LoVo (cell line): ENCODE data around the gene CD248.

Experiments
- DNase-seq: peaks from one replicate; pipeline ENCODE4 v3.0.0-alpha.2; 2016; ENCODE audit warnings: low spot score

The CD248 gene

GRCh38 chr11:66340596-66341501 is 24.0 kb upstream of the CD248 start:
- DNase-seq, result no peak

- DNase-seq, result no peak
Observed at GRCh38 chr11:66339686-66340483, 23.0 kb upstream of the CD248 start.

- DNase-seq, result no peak
Observed at GRCh38 chr11:66339162-66339675, 22.4 kb upstream of the CD248 start.

DNA sequence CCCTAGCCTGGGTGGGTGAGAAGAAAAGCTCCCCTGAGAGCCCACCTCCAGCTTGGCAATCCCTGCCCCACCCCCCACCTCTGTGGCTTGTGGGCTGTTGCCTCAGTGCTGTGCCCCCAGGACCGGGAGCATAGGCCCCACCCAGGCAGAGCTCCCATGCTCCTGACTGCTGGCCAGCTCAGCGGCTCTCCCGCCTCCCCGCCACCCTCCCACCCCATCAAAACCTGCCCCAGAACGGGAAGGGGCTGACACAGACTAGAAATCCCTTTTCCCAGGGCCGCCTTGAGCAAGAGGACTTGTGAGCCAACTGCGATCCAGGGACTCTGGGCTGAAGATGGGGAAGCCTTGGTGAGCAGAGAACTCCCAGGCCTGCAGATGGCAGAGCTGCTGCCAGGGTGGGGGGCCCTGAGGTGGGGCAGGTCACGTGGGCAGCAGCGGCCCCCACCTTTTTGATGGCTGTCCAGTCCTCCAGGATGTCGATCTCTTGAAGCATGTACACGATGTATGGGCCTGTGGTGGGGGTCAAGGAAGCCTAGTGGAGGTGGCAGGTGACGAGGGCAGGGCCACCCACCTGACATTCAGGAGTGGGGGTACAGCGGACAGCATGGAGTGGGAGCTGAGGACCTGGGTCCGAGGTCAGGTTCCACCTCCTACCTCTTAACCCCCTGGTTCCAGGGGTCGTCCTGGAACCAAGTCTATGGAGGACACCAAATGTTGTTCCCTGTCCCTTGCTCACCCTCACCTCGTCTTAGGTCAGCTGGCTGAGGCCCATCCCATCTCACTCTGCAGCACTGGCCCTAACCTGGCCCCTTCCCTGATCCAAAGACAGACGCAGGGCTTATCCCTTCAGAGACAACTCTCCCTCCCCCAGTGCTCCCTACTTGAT is 21.7 kb upstream of the CD248 start:
- DNase-seq, result no peak

DNA sequence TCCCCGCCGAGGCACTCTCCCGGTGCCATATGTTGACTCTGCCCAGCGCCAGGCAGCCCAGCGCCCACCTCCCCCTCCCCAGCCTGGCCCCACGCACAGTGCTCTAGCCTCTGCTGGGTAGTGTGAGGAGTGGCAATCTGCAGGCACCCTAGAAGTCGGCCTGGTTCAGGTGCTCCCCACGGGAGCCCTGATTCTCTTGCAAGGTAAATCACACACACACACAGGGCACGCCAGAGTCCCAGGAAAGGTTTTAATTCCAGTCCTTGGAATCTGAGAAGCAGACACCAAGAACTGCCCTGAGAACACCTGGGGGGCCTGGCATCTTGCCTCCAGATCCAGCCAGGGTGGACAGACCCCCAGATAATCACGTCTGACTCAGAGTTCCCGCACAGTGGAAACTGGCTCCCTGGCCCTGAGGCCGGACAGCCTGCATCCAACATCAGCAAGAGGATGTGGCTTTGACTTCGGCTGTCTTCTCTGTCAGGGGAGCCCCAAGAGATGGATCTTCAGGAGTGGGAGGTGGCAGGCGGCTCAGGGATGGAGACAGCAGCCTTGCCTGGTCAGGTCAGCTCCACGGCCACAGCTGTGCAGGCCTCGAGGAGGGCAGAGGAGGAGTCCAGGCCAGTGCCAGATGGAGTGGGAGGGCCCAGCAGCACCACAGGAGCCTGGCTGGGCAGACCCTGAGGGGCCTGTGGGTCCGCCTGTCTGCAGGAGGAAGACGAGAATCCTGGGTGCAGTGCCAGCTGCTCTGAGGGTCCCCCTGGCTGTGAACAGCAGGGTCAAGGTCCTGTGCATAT is 20.5 kb upstream of the CD248 start:
- no peak for DNase-seq

DNA sequence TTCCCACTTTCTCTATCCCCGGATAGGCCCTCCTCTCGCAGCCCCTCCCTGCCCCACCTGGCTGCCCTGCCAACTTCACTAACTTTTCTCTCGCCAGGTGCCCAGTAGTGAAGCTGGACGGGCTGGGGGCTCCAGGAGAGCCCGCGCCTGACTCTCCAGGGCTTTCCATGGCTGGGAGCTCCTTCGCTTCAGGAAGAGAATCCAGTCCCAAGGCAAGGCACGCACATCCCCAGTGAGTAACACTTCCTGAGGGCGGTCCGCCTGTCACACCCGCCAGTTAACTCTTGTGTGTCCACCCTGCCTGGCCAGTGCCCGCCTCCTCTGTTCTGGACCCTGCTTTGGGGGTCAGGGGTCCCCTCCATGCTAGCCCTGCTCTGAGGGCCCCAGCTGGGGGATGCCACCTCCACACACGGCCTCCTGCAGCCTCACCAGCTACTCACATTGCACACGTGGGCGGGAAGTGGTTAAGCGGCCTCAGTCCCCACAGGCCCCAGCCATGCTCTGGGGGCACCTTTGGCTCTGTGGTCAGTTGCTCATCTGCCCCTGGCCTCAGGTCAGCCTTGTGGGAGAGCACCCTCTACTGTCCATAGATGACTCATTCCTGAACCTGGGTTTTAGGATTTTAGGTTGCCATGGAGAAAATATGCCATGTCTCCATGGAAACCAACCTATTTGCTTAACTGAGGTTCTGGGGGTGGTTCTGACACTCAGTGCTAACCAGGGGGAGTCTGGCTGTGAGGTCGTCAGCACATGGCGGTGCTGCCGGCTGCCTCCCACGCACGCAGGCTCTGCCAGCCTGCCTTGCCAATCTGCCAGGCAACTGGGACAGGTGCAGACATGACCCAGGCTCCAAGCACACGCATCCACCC is 19.6 kb upstream of the CD248 start, which contains the start of gene RIN1:
RIN1 (minus strand) TSS at position 201 of the 869 bp plus-strand sequence; CDS start at position 169, 32 bp downstream.
- DNase-seq, result peak; percentile 73

GRCh38 chr11:66335531-66336233 is 18.8 kb upstream of the CD248 start:
- DNase-seq, result peak; percentile 12

DNA sequence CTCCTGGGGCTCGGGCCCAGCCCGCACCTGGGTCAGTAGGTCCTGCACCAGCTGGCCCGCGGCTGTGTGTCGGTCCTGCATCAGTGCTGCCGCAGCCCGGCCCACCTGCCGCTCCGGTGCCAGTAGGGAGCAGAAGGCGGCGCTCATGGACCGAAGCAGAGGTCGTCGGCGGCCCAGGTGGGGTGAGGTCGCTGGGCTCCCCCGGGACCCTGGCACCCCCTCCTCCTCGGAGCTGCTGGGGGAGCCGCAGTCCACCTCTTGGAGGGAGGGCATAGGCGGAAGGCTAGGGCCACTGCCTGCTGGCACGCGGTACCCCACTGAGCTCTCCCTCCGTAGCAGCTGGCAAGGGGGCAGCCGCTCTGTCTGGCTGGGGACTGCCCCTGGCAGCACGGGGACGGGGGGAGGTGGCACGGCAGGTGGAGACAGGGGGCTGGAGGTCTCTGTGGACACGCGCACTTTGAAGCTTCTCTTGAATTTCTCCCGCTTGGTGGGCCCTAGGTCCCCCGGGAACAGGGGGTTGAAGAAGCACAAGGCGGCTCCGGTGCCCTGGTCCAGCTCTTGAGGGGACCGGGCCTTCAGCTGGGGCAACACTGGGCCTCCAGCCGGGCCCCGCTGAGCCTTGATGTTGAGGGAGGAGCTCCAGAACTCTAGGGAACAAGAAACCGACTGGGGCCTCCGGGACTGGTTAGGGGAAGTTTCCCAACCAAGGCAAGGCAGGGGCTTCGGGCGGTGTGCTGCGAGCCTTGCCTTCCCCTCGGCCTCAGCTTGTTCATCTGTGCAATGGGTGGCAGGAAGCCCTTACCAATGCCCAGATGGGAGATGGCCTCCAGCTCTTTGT is 18.0 kb upstream of the CD248 start:
- no peak for DNase-seq

- DNase-seq, result no peak
Observed at GRCh38 chr11:66333896-66334604, 17.2 kb upstream of the CD248 start.

- DNase-seq, result no peak
Observed at GRCh38 chr11:66333220-66333877, 16.5 kb upstream of the CD248 start.

DNA sequence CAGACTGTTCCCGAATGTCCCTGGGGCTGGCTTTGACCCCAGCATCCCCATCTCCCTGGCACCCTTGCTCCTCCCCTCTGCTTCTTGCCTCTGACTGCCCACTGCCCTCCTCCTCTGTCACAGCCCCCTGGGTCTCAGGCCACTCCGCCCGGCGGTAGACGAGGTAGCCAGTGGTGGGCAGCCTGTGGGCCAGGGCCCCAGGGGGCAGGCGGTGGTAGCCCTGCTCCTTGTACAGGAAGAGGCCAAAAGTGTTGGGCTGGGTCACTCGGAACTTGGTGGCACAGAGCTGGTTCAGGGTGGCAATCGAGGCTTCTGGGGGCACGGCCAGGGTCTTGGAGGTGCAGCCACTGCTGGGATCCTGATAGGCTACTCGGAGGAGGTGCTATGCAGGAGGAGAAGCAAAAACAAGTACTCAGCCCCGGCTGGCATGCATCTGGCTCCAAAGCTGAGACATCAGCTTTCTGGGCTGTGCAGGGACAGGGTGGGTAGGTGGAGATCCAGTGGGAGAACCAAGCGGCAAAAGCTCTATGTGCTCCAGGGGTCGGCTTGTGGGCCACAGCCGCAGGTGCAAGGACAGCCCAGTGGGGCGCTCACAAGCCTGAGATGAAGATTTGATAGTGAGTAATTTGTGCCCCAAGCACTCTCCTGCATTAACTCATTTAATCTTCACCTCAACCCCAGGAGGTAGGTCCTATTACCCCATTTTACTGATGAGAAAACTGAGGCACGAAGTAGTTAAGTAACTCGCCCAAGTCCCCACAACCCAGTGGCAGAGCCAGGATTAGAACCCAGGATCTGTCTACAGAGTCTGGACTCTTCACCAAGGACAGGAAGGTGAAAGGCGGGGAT is 15.8 kb upstream of the CD248 start:
- no peak for DNase-seq

DNA sequence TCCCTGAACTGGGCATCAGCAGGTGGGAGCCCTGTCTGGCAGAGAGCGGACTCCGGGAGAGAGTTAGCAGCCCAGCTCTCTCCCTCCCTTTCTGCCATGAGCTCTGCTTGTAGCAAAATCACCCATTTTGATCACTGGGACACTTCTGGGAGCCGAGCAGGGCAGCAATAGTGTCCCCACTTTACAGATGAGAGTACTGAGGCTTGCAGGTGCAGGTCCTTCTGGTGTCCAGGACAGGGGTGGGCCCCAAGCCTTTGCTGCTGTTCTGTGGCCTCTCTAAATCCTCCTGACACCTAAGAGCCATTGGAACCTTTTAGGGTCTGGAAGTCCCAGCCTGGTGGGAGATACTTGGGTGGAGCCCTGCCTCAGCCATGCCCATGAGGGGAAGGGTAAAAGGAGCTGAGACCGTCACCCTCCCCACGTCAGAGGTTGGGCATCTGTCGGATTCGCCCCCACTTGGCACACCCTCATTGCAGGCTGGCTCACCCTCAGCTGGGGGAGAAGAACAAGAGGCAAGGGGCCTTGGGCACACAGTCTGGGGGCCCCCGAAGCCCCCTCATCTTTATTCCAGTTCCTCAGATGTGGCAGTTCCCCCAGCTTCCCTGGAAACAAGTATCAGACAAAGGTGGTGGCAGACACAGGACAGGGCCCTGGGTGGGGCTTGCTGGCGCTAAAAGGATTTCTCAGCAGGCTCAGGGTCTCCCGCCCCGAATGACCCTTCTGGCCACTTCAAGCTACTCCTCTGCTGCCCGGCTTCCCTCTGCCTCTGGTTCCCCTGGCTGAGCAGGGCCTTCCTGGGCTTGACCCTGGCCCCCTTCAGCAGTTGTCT is 14.9 kb upstream of the CD248 start:
- no peak for DNase-seq

- no peak for DNase-seq
Observed at GRCh38 chr11:66330931-66331330, 14.1 kb upstream of the CD248 start.

GRCh38 chr11:66329165-66329673 is 12.4 kb upstream of the CD248 start:
- DNase-seq, result no peak
